Mesendoderm (in vitro differentiated cells): ENCODE results near the gene CTSK.
"Not testable (repeated sequence)": the region's sequence is repeated elsewhere in the genome, so short reads cannot be mapped to it uniquely, and the experiment has no call there.

Experiments used
- DNase-seq: peaks from one replicate; pipeline ENCODE4 v3.0.0; 2013
- H2AK5ac ChIP-seq: 2 replicates; pipeline ENCODE4 v1.6.1; 2013; ENCODE audit warnings: low read length, inconsistent platforms
- H2BK120ac ChIP-seq: 2 replicates; pipeline ENCODE4 v1.6.1; 2013; ENCODE audit warnings: low read depth, mild to moderate bottlenecking, low read length, moderate library complexity, mixed read lengths
- H2BK15ac ChIP-seq: replicated peaks from 2 replicates; pipeline ENCODE4 v1.6.1; 2013; ENCODE audit warnings: low read depth, mild to moderate bottlenecking, moderate library complexity
- H2BK5ac ChIP-seq: 2 replicates; pipeline ENCODE4 v1.6.1; 2013; ENCODE audit warnings: low read length, inconsistent platforms
- H3K18ac ChIP-seq: 2 replicates; pipeline ENCODE4 v1.6.1; 2013; ENCODE audit warnings: mild to moderate bottlenecking, low read length, mixed read lengths
- H3K23ac ChIP-seq: one replicate; pipeline ENCODE4 v1.6.1; 2013; ENCODE audit warnings: low read length
- H3K27ac ChIP-seq: 2 replicates; pipeline ENCODE4 v1.5.1; 2013; ENCODE audit warnings: low read depth, mild to moderate bottlenecking, inconsistent platforms, low read length, moderate library complexity
- H3K27me3 ChIP-seq: 2 replicates; pipeline ENCODE4 v1.6.1; 2013; ENCODE audit warnings: low read length, control low read depth, mild to moderate bottlenecking, inconsistent platforms; ENCODE audit not compliant: insufficient read depth, poor library complexity
- H3K36me3 ChIP-seq: 2 replicates; pipeline ENCODE4 v1.6.1; 2013; ENCODE audit warnings: low read length, inconsistent platforms; ENCODE audit not compliant: control insufficient read depth, insufficient read depth
- H3K4ac ChIP-seq: one replicate; pipeline ENCODE4 v1.6.1; 2013; ENCODE audit warnings: low read depth, mild to moderate bottlenecking, low read length, moderate library complexity
- H3K4me1 ChIP-seq: 2 replicates; pipeline ENCODE4 v1.6.1; 2013; ENCODE audit warnings: low read depth, low read length, inconsistent platforms; ENCODE audit not compliant: control insufficient read depth
- H3K4me2 ChIP-seq: 2 replicates; pipeline ENCODE4 v1.6.1; 2013; ENCODE audit warnings: low read length
- H3K4me3 ChIP-seq: 2 replicates; pipeline ENCODE4 v1.5.1; 2013; ENCODE audit warnings: mild to moderate bottlenecking, low read length
- H3K56ac ChIP-seq: one replicate; pipeline ENCODE4 v1.6.1; 2013; ENCODE audit warnings: low read length
- H3K79me1 ChIP-seq: 2 replicates; pipeline ENCODE4 v1.6.1; 2013; ENCODE audit warnings: low read length, inconsistent platforms
- H3K79me2 ChIP-seq: 2 replicates; pipeline ENCODE4 v1.6.1; 2013; ENCODE audit warnings: mild to moderate bottlenecking, low read length; ENCODE audit not compliant: control insufficient read depth, insufficient read depth
- H3K9ac ChIP-seq: 2 replicates; pipeline ENCODE4 v1.6.1; 2013; ENCODE audit warnings: low read length, inconsistent platforms
- H4K5ac ChIP-seq: one replicate; pipeline ENCODE4 v1.6.1; 2013; ENCODE audit warnings: low read length
- H4K8ac ChIP-seq: one replicate; pipeline ENCODE4 v1.6.1; 2013; ENCODE audit warnings: low read depth, mild to moderate bottlenecking, control low read depth, low read length, moderate library complexity
- WGBS: extraction: QIAGEN DNeasy Blood & Tissue Kit; methylation state at CpG from one replicate; pipeline ENCODE4 v1.1.7; 2013; ENCODE audit warnings: low lambda C conversion rate, missing lambda C conversion rate; ENCODE audit not compliant: insufficient coverage; ENCODE audit errors: extremely low coverage; 5-methylcytosine and 5-hydroxymethylcytosine counted together

Gene CTSK

GRCh38 chr1:150805899-150806298 lies 2.2 kb downstream of the CTSK start:
- Histone ChIP-seq H4K5ac (no peak overlapping the region), H2AK5ac (no peak overlapping the region), H2BK5ac (no peak overlapping the region), H3K79me2 (no peaks in the 10 kb centered on the region), H3K27me3 (no peaks in the 10 kb centered on the region), H3K4me2 (no peak overlapping the region), H2BK15ac (no peak overlapping the region), H2BK120ac (no peak overlapping the region), H3K36me3 (no peaks in the 10 kb centered on the region), H3K79me1 (no peaks in the 10 kb centered on the region), H3K27ac (no peak overlapping the region), H3K4me3 (no peak overlapping the region), H3K23ac (no peak overlapping the region), H3K4ac (no peak overlapping the region), H4K8ac (no peak overlapping the region), H3K56ac (no peak overlapping the region), H3K4me1 (peaks cover 14% of the 10 kb centered on the region), H3K9ac (no peak overlapping the region), H3K18ac (no peak overlapping the region)
- no peak for DNase-seq
- no CpG with 5 or more reads among the region's 4 CpGs for WGBS

GRCh38 chr1:150804671-150805070 lies 3.4 kb downstream of the CTSK start:
- H3K56ac ChIP-seq, result no peak overlapping the region
- H3K4me2 ChIP-seq, result no peak overlapping the region
- H2BK5ac ChIP-seq, result no peak overlapping the region
- H2AK5ac ChIP-seq, result no peak overlapping the region
- no peaks in the 10 kb centered on the region for H3K79me1 ChIP-seq
- WGBS, result no CpG with 5 or more reads among the region's 3 CpGs
- no peak overlapping the region for H2BK120ac ChIP-seq
- H4K5ac ChIP-seq, result no peak overlapping the region
- DNase-seq, result no peak
- no peak overlapping the region for H3K18ac ChIP-seq
- H3K27ac ChIP-seq, result no peak overlapping the region
- no peak overlapping the region for H3K23ac ChIP-seq
- H3K4me1 ChIP-seq, result peaks cover 11% of the 10 kb centered on the region
- no peak overlapping the region for H3K4ac ChIP-seq
- no peaks in the 10 kb centered on the region for H3K27me3 ChIP-seq
- no peak overlapping the region for H4K8ac ChIP-seq
- no peaks in the 10 kb centered on the region for H3K79me2 ChIP-seq
- H3K9ac ChIP-seq, result no peak overlapping the region
- no peaks in the 10 kb centered on the region for H3K36me3 ChIP-seq
- H3K4me3 ChIP-seq, result no peak overlapping the region
- no peak overlapping the region for H2BK15ac ChIP-seq

- Histone ChIP-seq H3K56ac (no peak overlapping the region), H3K4ac (no peak overlapping the region), H3K4me3 (no peak overlapping the region), H3K27ac (no peak overlapping the region), H3K36me3 (no peaks in the 10 kb centered on the region), H2BK15ac (no peak overlapping the region), H3K18ac (no peak overlapping the region), H3K4me2 (no peak overlapping the region), H3K9ac (no peak overlapping the region), H2AK5ac (no peak overlapping the region), H4K8ac (no peak overlapping the region), H3K23ac (no peak overlapping the region), H2BK5ac (no peak overlapping the region), H4K5ac (no peak overlapping the region), H2BK120ac (no peak overlapping the region), H3K79me2 (no peaks in the 10 kb centered on the region), H3K79me1 (no peaks in the 10 kb centered on the region), H3K27me3 (no peaks in the 10 kb centered on the region), H3K4me1 (peaks cover 8% of the 10 kb centered on the region)
- no peak for DNase-seq
- no CpG with 5 or more reads among the region's 5 CpGs for whole genome bisulfite sequencing
Observed at GRCh38 chr1:150799089-150799488, 9.0 kb downstream of the CTSK start.

- H3K23ac ChIP-seq, result no peak overlapping the region
- no peak overlapping the region for H4K8ac ChIP-seq
- H4K5ac ChIP-seq, result no peak overlapping the region
- H3K4ac ChIP-seq, result no peak overlapping the region
- H3K27ac ChIP-seq, result no peak overlapping the region
- peaks cover 8% of the 10 kb centered on the region for H3K4me1 ChIP-seq
- no peak overlapping the region for H3K18ac ChIP-seq
- DNase-seq, result peak; percentile 55
- no peak overlapping the region for H2BK5ac ChIP-seq
- H3K27me3 ChIP-seq, result no peaks in the 10 kb centered on the region
- no peak overlapping the region for H3K56ac ChIP-seq
- no peaks in the 10 kb centered on the region for H3K36me3 ChIP-seq
- no peak overlapping the region for H2BK120ac ChIP-seq
- H3K79me1 ChIP-seq, result no peaks in the 10 kb centered on the region
- no peak overlapping the region for H2BK15ac ChIP-seq
- no peaks in the 10 kb centered on the region for H3K79me2 ChIP-seq
- H2AK5ac ChIP-seq, result no peak overlapping the region
- no peak overlapping the region for H3K4me2 ChIP-seq
- WGBS, result no CpG with 5 or more reads among the region's 4 CpGs
- no peak overlapping the region for H3K9ac ChIP-seq
- H3K4me3 ChIP-seq, result no peak overlapping the region
Observed at GRCh38 chr1:150798525-150798924, 9.5 kb downstream of the CTSK start.

GRCh38 chr1:150796374-150796773 lies 11.7 kb downstream of the CTSK start:
- Histone ChIP-seq H3K27me3 (no peaks in the 10 kb centered on the region), H2AK5ac (no peak overlapping the region), H3K79me2 (no peaks in the 10 kb centered on the region), H2BK5ac (no peak overlapping the region), H2BK15ac (no peak overlapping the region), H4K8ac (no peak overlapping the region), H3K36me3 (no peaks in the 10 kb centered on the region), H3K4me1 (peaks cover 8% of the 10 kb centered on the region), H3K9ac (no peak overlapping the region), H3K4me3 (no peak overlapping the region), H2BK120ac (no peak overlapping the region), H3K56ac (no peak overlapping the region), H4K5ac (no peak overlapping the region), H3K4me2 (no peak overlapping the region), H3K23ac (no peak overlapping the region), H3K27ac (no peak overlapping the region), H3K79me1 (no peaks in the 10 kb centered on the region), H3K4ac (no peak overlapping the region), H3K18ac (no peak overlapping the region)
- WGBS, result no CpG with 5 or more reads among the region's 3 CpGs
- DNase-seq, result no peak

- not testable (repeated sequence) for H3K27me3 ChIP-seq, H3K18ac ChIP-seq, H3K23ac ChIP-seq, H3K4me1 ChIP-seq, H2AK5ac ChIP-seq, H3K4me3 ChIP-seq, H3K27ac ChIP-seq, H2BK120ac ChIP-seq, H3K4ac ChIP-seq, H3K79me2 ChIP-seq, H3K79me1 ChIP-seq, H4K8ac ChIP-seq, H3K36me3 ChIP-seq, H3K56ac ChIP-seq, H2BK15ac ChIP-seq, H4K5ac ChIP-seq, DNase-seq, H3K4me2 ChIP-seq, H2BK5ac ChIP-seq, H3K9ac ChIP-seq
- no CpG with 5 or more reads among the region's 3 CpGs for WGBS
Observed at GRCh38 chr1:150793778-150794177, 14.3 kb downstream of the CTSK start.
